Esophagus (tissue), 2 donors: Measurements from ENCODE around the gene LGALS7B. TPM values are rescaled to one million over a fixed set of nuclear protein-coding genes. Genes with fewer than 3 reads are reported as not detected.
A peak's percentile ranks its signal among the peaks of the same experiment; 100 is the strongest.
"Not testable (repeated sequence)": the region's sequence is repeated elsewhere in the genome, so short reads cannot be mapped to it uniquely, and the experiment has no call there.

ENCODE experiments used
- H3K27ac ChIP-seq, 2 donors: one replicate each; pipeline ENCODE4 v1.5.1; 2013; ENCODE audit warnings: low read depth in 2 of 2, mild to moderate bottlenecking in 2 of 2, inconsistent platforms in 1 of 2, low read length in 1 of 2, moderate library complexity in 1 of 2
- H3K27me3 ChIP-seq, 2 donors: one replicate each; pipeline ENCODE4 v1.6.1; 2013; ENCODE audit warnings: low read length in 2 of 2, control low read depth in 1 of 2, mild to moderate bottlenecking in 1 of 2; ENCODE audit not compliant: insufficient read depth in 2 of 2, control insufficient read depth in 1 of 2
- H3K36me3 ChIP-seq, 2 donors: one replicate each; pipeline ENCODE4 v1.6.1; 2013; ENCODE audit warnings: low read length in 1 of 2; ENCODE audit not compliant: control insufficient read depth in 2 of 2, insufficient read depth in 2 of 2
- H3K4me1 ChIP-seq, 2 donors: one replicate each; pipeline ENCODE4 v1.6.1; 2013; ENCODE audit warnings: low read length in 1 of 2; ENCODE audit not compliant: control insufficient read depth in 2 of 2, insufficient read depth in 2 of 2
- H3K4me3 ChIP-seq, 2 donors: one replicate each; pipeline ENCODE4 v1.5.1; 2013; ENCODE audit warnings: low read length in 2 of 2, mild to moderate bottlenecking in 2 of 2, low read depth in 1 of 2, moderate library complexity in 1 of 2
- H3K9me3 ChIP-seq, 2 donors: one replicate each; pipeline ENCODE4 v1.6.1; 2013; ENCODE audit warnings: mild to moderate bottlenecking in 2 of 2, low read depth in 1 of 2, low read length in 1 of 2, moderate library complexity in 1 of 2; ENCODE audit not compliant: control insufficient read depth in 2 of 2, insufficient read depth in 1 of 2
- WGBS, 2 donors: extraction: QIAGEN DNeasy Blood & Tissue Kit; methylation state at CpG; one replicate each; pipeline ENCODE4 v1.1.7; 2013; 5-methylcytosine and 5-hydroxymethylcytosine counted together
- polyA plus RNA-seq, 2 donors: library from polyadenylated mRNA; stranded (reverse); fragments of 200-250 nt; gene quantifications; one replicate each; pipeline ENCODE4 v1.2.3, GENCODE V29; 2013
- donor health status: healthy with polysubstance abuse.
- donor health status: Bipolar disorder and iron deficiency.

The LGALS7B gene
- polyA plus RNA-seq, 2 donors = 3,260 to 6,105 TPM

- peak overlapping the region in 1 of 2 donors; percentile 79 for H3K27ac ChIP-seq
- no peaks in the 10 kb centered on the region for H3K27me3 ChIP-seq
- 35 to 50% methylated on average over 1 of the region's 1 CpG for WGBS, 2 donors
Measured at GRCh38 chr19:38805180-38805579, 16.2 kb downstream of the LGALS7B start.

GRCh38 chr19:38806371-38806770 lies 17.4 kb downstream of the LGALS7B start:
- H3K4me1 ChIP-seq = peaks cover 2 to 6% of the 10 kb centered on the region in 2 donors
- H3K27ac ChIP-seq = peak overlapping the region in 1 of 2 donors; percentile 2
- H3K9me3 ChIP-seq = no peaks in the 10 kb centered on the region
- no peaks in the 10 kb centered on the region for H3K36me3 ChIP-seq
- no peaks in the 10 kb centered on the region for H3K27me3 ChIP-seq
- WGBS, 2 donors = 88 to 90% methylated on average over 6 of the region's 6 CpGs
- H3K4me3 ChIP-seq = no peak overlapping the region

More at GRCh38 chr19:38805180-38805579, 16.2 kb downstream of the LGALS7B start:
- Histone ChIP-seq H3K4me3 (no peak overlapping the region), H3K9me3 (no peaks in the 10 kb centered on the region), H3K4me1 (peaks cover 2 to 6% of the 10 kb centered on the region in 2 donors), H3K36me3 (no peaks in the 10 kb centered on the region)

DNA sequence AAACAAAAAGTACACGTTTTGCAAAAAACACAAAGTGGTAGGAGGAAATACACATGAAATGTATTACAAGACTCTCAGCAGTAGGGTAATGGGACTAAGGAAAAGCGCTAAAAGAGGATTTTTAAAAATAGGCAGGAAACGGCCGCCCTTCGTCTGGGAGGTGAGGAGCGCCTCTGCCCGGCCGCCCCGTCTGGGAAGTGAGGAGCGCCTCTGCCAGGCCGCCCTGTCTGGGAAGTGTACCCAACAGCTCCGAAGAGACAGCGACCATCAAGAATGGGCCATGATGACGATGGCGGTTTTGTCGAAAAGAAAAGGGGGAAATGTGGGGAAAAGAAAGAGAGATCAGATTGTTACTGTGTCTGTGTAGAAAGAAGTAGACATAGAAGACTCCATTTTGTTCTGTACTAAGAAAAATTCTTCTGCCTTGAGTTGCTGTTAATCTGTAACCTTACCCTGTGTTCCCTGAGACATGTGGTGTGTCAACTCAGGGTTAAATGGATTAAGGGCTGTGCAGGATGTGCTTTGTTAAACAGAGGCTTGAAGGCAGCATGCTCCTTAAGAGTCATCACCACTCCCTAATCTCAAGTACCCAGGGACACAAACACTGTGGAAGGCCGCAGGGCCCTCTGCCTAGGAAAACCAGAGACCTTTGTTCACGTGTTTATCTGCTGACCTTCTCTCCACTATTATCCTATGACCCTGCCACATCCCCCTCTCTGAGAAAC lies 18.5 kb downstream of the LGALS7B start:
- not testable (repeated sequence) for H3K4me1 ChIP-seq, H3K9me3 ChIP-seq, H3K4me3 ChIP-seq, H3K27me3 ChIP-seq, H3K36me3 ChIP-seq
- peak overlapping the region; percentile 50 to 64 for H3K27ac ChIP-seq
- WGBS, 2 donors = 79 to 86% methylated on average over 13 to 14 of the region's 18 CpGs

DNA sequence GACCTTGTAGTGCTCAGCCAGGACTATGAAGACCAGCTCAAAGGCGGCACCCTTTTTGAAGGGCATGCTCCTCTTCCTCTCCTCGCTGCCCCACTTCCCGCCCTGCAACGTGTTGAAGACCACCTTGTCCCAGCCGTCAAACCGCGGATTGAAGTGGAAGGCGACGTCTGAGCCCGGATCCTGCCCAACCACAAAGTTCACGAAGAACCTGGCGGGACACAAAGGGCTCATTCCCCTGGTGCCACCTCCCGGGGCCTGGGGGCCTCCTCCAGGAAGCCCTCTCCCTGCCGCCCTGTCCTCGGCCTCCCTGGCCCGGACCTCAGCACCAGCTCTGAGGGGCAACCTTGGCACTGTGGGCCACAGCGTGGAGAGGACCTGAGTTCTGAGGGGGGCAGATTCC lies 19.7 kb downstream of the LGALS7B start:
- WGBS, 2 donors = 92 to 97% methylated on average over 16 to 17 of the region's 17 CpGs
- Histone ChIP-seq H3K4me3 (no peak overlapping the region), H3K36me3 (no peaks in the 10 kb centered on the region), H3K4me1 (peaks cover 2 to 6% of the 10 kb centered on the region in 2 donors), H3K27ac (no peak overlapping the region), H3K9me3 (no peaks in the 10 kb centered on the region), H3K27me3 (no peaks in the 10 kb centered on the region)

DNA sequence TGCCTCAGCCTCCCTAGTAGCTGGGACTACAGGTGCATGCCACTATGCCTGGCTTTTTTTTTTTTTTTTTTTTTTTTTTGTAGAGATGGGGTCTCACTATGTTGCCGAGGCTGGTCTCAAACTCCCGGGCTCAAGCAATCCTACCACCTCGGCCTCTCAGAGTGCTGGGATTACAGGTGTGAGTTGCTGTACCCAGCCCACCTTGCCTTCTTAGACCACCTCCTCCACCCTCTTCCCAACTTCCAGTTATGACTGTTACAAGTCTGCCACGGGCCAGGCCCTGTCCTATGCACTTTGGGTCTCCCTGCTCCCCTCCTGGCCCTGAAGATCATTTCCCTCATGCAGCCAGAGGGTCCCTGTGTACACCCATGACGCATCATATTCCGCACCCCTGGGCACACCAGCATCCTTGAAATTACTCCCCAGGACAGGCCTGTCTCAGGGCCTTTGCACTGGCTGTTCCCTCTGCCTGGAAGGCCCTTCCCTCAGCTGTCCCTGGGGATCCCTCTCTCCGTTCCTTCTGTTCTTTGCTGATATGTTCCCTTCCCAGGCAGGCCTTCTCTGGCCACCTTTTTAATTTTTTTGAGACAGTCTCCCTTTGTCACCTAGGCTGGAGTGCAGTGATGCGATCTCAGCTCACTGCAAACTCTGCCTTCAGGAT lies 20.7 kb downstream of the LGALS7B start:
- no peaks in the 10 kb centered on the region for H3K27me3 ChIP-seq
- H3K36me3 ChIP-seq = no peaks in the 10 kb centered on the region
- H3K4me1 ChIP-seq = peaks cover 2 to 6% of the 10 kb centered on the region in 2 donors
- H3K27ac ChIP-seq = no peak overlapping the region
- WGBS, 2 donors = 90 to 94% methylated on average over 8 of the region's 8 CpGs
- H3K4me3 ChIP-seq = no peak overlapping the region
- no peaks in the 10 kb centered on the region for H3K9me3 ChIP-seq

GRCh38 chr19:38812009-38812840 lies 23.2 kb downstream of the LGALS7B start:
- Histone ChIP-seq H3K9me3 (no peaks in the 10 kb centered on the region), H3K4me1 (no peaks in the 10 kb centered on the region), H3K36me3 (peaks cover 7 to 17% of the 10 kb centered on the region in 2 donors), H3K4me3 (no peak overlapping the region), H3K27me3 (no peaks in the 10 kb centered on the region), H3K27ac (no peak overlapping the region)
- WGBS, 2 donors = 74 to 82% methylated on average over 18 of the region's 18 CpGs

GRCh38 chr19:38812841-38813320 lies 23.9 kb downstream of the LGALS7B start, which contains the start of gene LGALS4:
LGALS4 (minus strand) TSS chr19:38812945; CDS start chr19:38812886, 59 bp downstream.
- Histone ChIP-seq H3K4me3 (no peak within 1 kb of the TSS), H3K27ac (no peak within 1 kb of the TSS), H3K4me1 (no peaks in the 10 kb centered on the region), H3K36me3 (peaks cover 7 to 21% of the 10 kb centered on the region in 2 donors), H3K27me3 (no peaks in the 10 kb centered on the region), H3K9me3 (no peaks in the 10 kb centered on the region)
- 76 to 84% methylated on average over 15 of the region's 15 CpGs for WGBS, 2 donors

DNA sequence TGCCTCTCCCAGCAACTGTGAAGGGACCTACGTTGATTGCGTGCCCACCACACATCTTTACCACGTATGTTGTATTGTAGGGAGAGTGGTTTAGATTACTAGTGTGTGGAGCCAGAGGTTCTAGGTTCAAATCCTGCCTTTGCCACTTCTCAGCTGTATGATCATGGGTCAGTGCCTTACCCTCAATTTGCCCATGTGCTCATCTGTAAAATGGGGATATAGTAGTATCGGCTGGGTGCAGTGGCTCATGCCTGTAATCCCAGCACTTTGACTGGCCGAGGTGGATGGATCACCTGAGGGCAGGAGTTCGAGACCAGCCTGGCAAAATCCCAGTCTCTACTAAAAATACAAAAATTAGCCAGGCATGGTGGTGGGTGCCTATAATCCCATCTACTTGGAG lies 24.3 kb downstream of the LGALS7B start:
- H3K36me3 ChIP-seq = peaks cover 7 to 25% of the 10 kb centered on the region in 2 donors
- no peaks in the 10 kb centered on the region for H3K9me3 ChIP-seq
- no peaks in the 10 kb centered on the region for H3K27me3 ChIP-seq
- WGBS, 2 donors = 81 to 90% methylated on average over 6 of the region's 6 CpGs
- no peaks in the 10 kb centered on the region for H3K4me1 ChIP-seq
- H3K4me3 ChIP-seq = no peak overlapping the region
- H3K27ac ChIP-seq = no peak overlapping the region

DNA sequence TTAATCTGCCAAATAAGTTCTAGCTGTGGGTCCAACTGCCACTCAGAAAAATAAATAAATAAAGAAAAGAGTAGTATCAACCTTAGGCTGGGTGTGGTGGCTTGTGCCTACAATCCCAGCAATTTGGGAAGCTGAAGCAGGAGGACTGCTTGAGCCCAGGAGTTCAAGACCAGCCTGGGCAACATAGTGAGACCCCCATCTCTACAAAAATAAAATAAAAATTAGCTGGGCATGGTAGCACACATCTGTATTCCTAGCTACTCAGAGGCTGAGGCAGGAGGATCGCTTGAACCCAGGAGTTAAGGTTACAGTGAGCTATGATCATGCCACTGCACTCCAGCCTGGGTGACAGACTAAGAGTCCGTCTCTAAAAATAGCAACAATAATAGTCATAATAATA lies 24.9 kb downstream of the LGALS7B start:
- not testable (repeated sequence) for H3K9me3 ChIP-seq, H3K4me1 ChIP-seq, H3K4me3 ChIP-seq, H3K27ac ChIP-seq, H3K27me3 ChIP-seq
- H3K36me3 ChIP-seq = peaks cover 7 to 28% of the 10 kb centered on the region in 2 donors
- WGBS, 2 donors = 75 to 84% methylated on average over 2 of the region's 2 CpGs
